ENCODE results near the gene CROCC2. TPM values are rescaled to one million over a fixed set of nuclear protein-coding genes. Genes with fewer than 3 reads are reported as not detected.

Gene CROCC2
- total RNA-seq, 4 donors from 2014 or later: 0.27 to 0.83 TPM; not detected in 2

DNA sequence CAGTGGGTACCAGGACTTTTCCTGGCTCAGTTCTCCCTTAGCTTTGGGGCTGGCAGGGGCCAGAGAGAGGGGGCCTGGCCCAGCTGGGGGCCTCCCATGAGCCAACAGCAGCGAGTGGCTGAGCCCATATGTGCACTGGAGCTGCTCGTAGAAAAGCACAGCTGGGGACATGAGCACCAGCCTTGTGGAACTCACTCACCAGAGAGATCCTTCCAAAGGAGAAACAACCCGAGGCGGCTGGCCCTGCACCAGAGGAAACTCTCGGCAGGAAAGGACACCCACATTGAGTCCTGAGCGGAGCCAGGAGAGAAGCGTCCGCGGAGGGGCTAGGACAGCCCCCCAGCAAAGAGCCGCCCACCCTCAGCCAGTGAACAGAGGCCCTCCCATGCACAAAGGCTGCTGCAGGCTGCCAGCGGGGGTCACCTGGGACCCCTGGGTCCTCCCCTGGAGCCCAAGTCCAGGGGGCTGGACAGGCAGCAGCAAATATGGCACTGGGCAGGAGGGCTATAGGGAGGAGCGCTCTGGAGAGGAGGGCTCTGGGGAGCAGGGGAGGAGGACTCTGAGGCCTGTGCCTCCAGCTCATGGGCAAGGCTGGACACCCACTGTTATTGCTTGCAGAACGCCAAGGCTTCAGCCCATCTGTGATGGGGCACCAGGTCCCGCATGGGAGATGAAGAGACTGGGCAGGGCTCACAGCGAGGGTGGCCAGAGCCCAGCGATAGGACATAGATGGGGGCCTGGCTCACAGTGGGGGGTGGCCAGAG, 50.2 kb downstream of the CROCC2 start:
- TF ChIP-seq, protein P1, sequence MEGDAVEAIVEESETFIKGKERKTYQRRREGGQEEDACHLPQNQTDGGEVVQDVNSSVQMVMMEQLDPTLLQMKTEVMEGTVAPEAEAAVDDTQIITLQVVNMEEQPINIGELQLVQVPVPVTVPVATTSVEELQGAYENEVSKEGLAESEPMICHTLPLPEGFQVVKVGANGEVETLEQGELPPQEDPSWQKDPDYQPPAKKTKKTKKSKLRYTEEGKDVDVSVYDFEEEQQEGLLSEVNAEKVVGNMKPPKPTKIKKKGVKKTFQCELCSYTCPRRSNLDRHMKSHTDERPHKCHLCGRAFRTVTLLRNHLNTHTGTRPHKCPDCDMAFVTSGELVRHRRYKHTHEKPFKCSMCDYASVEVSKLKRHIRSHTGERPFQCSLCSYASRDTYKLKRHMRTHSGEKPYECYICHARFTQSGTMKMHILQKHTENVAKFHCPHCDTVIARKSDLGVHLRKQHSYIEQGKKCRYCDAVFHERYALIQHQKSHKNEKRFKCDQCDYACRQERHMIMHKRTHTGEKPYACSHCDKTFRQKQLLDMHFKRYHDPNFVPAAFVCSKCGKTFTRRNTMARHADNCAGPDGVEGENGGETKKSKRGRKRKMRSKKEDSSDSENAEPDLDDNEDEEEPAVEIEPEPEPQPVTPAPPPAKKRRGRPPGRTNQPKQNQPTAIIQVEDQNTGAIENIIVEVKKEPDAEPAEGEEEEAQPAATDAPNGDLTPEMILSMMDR (IDR thresholded peaks at IDR 0.05): no peak
- no peak for TF ChIP-seq POLR2A (IDR thresholded peaks at IDR 0.05)
- DNase-seq: peak in 1 of 3 donors; percentile 29

DNA sequence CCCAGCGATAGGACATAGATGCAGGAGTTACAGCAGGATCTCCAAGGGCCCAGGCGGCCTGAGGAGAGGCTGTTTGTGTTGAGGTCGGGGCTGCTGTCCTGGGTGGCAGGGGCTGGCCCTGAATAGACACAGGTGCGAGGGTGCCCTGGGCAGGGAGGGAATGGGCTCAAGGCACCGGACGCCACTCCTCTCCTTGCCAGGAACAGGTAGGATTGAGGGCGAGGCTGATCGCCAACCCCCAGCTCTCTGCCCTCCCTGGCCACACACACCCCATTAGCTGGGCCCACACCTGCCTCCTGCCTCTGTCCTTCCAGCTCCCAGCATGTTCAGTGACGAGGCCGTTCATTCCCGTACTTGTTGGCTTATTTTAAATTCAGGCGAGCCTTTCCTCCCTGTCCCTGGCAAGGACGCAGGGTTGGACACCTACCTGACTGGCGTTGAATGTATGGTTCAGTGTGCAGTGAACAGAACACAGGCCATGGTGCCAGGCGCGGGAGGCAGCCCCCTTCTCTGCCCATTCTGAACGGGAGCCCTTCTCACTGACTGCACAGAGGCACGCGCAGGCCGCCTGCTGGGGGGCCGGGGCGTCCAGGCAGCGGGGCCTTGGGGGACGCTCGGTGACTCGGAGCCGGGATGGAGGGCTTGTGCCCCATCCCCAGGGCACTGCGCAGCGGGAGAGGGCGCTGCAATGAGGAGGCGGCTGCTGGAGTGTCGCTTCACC, 51.0 kb downstream of the CROCC2 start:
- TF ChIP-seq POLR2A (IDR thresholded peaks at IDR 0.05): no peak
- TF ChIP-seq, protein P1 (IDR thresholded peaks at IDR 0.05): no peak
- no peaks in the 10 kb centered on the region for H3K36me3 ChIP-seq
- H3K4me3 ChIP-seq: no peak overlapping the region
- H3K9me3 ChIP-seq: no peaks in the 10 kb centered on the region
- no peaks in the 10 kb centered on the region for H3K27me3 ChIP-seq
- peak in 2 of 3 donors; percentile 39 to 40 for DNase-seq
- peak overlapping the region in 1 of 4 donors; percentile 31 for H3K27ac ChIP-seq
- H3K4me1 ChIP-seq: peaks cover 0 to 21% (median 0%) of the 10 kb centered on the region in 4 donors

More for the DNA sequence above, 50.2 kb downstream of the CROCC2 start:
- Histone ChIP-seq H3K36me3 (no peaks in the 10 kb centered on the region), H3K4me3 (no peak overlapping the region), H3K27ac (peak overlapping the region in 2 of 4 donors; percentile 13 to 31), H3K4me1 (peaks cover 0 to 21% (median 0%) of the 10 kb centered on the region in 4 donors), H3K27me3 (no peaks in the 10 kb centered on the region), H3K9me3 (no peaks in the 10 kb centered on the region)

DNA sequence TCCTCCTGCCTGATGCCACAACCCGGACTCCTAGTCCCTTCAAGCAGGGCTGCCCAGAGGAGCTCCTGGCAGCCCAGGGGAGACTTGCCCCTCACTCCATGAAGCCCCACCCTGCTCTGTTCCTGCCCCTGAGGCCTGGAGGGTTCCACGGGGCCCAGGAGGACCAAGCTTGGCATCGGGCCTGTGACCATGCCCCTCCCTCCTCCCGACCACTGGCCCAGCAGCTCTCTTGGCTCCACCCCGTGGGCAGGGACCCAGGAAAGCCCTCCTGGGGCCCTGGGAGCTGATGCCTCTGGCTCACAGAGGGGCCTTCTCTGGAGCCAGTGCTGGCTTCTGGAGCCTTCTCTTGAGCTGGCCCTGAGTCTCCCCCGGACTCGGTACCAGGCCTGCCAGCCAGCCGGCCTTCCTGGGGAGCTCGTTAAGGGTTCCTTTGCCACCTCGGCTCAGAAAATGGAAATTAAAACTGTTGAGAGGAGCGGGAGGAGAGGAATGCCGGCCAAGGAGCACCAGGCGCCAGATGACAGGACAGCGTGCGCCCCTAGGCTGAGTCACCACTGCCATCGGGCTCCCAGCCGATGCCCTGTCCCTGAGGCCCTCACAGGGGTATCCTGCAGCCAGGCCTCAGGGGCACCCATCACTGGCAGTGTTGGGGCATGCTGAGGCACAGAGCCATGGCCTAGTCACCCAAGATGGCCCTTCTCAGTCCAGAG, 51.7 kb downstream of the CROCC2 start:
- TF ChIP-seq POLR2A (IDR thresholded peaks at IDR 0.05): no peak
- TF ChIP-seq, protein P1 (IDR thresholded peaks at IDR 0.05): no peak
- Histone ChIP-seq H3K4me1 (peaks cover 0 to 26% (median 0%) of the 10 kb centered on the region in 4 donors), H3K4me3 (no peak overlapping the region), H3K27ac (no peak overlapping the region), H3K9me3 (no peaks in the 10 kb centered on the region), H3K36me3 (no peaks in the 10 kb centered on the region), H3K27me3 (no peaks in the 10 kb centered on the region)
- peak in 2 of 3 donors; percentile 42 to 44 for DNase-seq

DNA sequence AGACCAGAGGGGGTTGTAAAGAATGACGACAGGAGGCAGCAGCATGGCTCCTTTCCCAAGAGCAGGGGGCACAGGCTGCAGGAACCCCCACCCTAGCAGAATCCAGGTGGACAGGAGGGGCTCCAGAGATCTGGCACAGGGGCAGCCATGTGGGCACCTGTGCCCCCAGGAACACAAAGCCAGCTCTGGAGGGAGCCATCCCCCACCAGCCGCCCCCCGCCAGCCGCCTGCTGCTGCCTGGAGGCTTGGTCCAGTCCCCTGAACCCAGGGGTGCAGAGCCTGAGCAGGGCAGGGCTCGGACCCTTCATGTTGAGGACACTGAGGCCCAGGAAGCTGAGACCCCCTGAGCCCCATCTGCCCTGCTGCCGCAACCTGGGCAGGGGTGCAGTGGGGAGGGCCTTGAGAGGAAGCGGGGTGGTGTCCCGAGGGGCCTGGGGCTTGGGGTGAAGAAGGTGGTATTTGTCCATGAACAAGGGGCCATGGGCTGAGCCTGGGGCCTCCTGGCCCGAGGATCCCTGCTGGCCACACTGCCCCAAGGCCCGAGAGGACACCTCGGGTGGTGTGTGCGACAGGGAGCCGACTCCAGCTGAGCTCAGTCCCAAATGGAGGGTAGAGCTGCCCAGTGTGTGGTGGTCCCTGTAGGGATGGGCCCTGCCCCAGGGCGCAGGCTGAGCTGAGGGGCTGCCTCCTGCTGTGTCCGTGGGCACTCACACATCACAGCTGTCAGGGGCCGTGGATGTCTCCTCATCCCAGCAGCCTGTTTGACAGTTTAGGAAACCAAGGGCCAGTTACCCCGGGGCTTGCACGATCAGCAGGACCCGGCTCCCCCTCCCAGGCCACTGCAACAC, 52.5 kb downstream of the CROCC2 start:
- Histone ChIP-seq H3K4me3 (no peak overlapping the region), H3K4me1 (peaks cover 0 to 34% (median 0%) of the 10 kb centered on the region in 4 donors), H3K9me3 (no peaks in the 10 kb centered on the region), H3K27me3 (no peaks in the 10 kb centered on the region), H3K27ac (no peak overlapping the region), H3K36me3 (no peaks in the 10 kb centered on the region)
- peak in 2 of 3 donors; percentile 42 to 43 for DNase-seq
- TF ChIP-seq, protein P1 (IDR thresholded peaks at IDR 0.05): no peak
- TF ChIP-seq POLR2A (IDR thresholded peaks at IDR 0.05): no peak

Data from Peyer's patch (tissue), 4 donors.